Loucy (cell line): ENCODE data around the gene NR1H2.

ENCODE experiments used
- H2AFZ ChIP-seq: fragments of 200-600 bp; sonication (generic); 2 replicates; pipeline ENCODE4 v1.6.0; 2016; ENCODE audit warnings: antibody characterized with exemption, mild to moderate bottlenecking, low read length, moderate library complexity
- H3F3A ChIP-seq: fragments of 200-600 bp; 2 replicates; pipeline ENCODE4 v1.6.0; 2016; ENCODE audit warnings: antibody characterized with exemption, low read depth, mild to moderate bottlenecking
- H3K27me3 ChIP-seq: fragments of 200-600 bp; sonication (generic); 2 replicates; pipeline ENCODE4 v1.6.1; 2014; ENCODE audit warnings: low read length, mild to moderate bottlenecking; ENCODE audit not compliant: insufficient read depth, poor library complexity, severe bottlenecking
- H3K36me3 ChIP-seq: fragments of 200-600 bp; sonication (generic); 2 replicates; pipeline ENCODE4 v1.6.1; 2016; ENCODE audit warnings: low read length; ENCODE audit not compliant: insufficient read depth
- H3K4me1 ChIP-seq: fragments of 200-600 bp; sonication (generic); 2 replicates; pipeline ENCODE4 v1.5.1; 2014; ENCODE audit warnings: low read length, mild to moderate bottlenecking; ENCODE audit not compliant: insufficient read depth, poor library complexity, severe bottlenecking
- H3K4me2 ChIP-seq: fragments of 200-600 bp; sonication (generic); 2 replicates; pipeline ENCODE4 v1.6.0; 2014; ENCODE audit warnings: antibody characterized with exemption, low read length, low read depth, mild to moderate bottlenecking; ENCODE audit not compliant: poor library complexity, severe bottlenecking
- H3K4me3 ChIP-seq: fragments of 200-600 bp; sonication (generic); 2 replicates; pipeline ENCODE4 v1.5.1; 2014; ENCODE audit warnings: low read length, mild to moderate bottlenecking, mixed read lengths; ENCODE audit not compliant: poor library complexity, severe bottlenecking
- H3K79me2 ChIP-seq: fragments of 200-600 bp; sonication (generic); 2 replicates; pipeline ENCODE4 v1.6.1; 2014; ENCODE audit warnings: low read length; ENCODE audit not compliant: insufficient read depth
- H3K9ac ChIP-seq: fragments of 200-600 bp; sonication (generic); 2 replicates; pipeline ENCODE4 v1.6.0; 2014; ENCODE audit warnings: mild to moderate bottlenecking, low read depth, low read length, moderate library complexity; ENCODE audit not compliant: poor library complexity, severe bottlenecking
- H3K9me2 ChIP-seq: fragments of 200-600 bp; sonication (generic); replicated peaks from 2 replicates; pipeline ENCODE4 v1.6.1; 2016; ENCODE audit warnings: low read depth, low read length, mixed read lengths
- H3K9me3 ChIP-seq: fragments of 200-600 bp; sonication (generic); 2 replicates; pipeline ENCODE4 v1.6.1; 2014; ENCODE audit warnings: mild to moderate bottlenecking, antibody characterized with exemption, low read length, low read depth; ENCODE audit not compliant: insufficient read depth
- H4K20me1 ChIP-seq: fragments of 200-600 bp; sonication (generic); 2 replicates; pipeline ENCODE4 v1.6.0; 2014; ENCODE audit warnings: antibody characterized with exemption, low read length, mild to moderate bottlenecking; ENCODE audit not compliant: insufficient read depth, poor library complexity, severe bottlenecking
- CTCF ChIP-seq: fragments of 200-600 bp; sonication (generic); conservative IDR thresholded peaks from 2 replicates; pipeline ENCODE4 v1.5.1; 2014; ENCODE audit warnings: mild to moderate bottlenecking, antibody characterized with exemption, low read length
- EZH2phosphoT487 ChIP-seq: fragments of 200-600 bp; IDR thresholded peaks from 2 replicates; pipeline ENCODE4 v1.6.1; 2018; ENCODE audit warnings: antibody characterized with exemption, mild to moderate bottlenecking, moderate library complexity, borderline replicate concordance

Gene NR1H2

DNA sequence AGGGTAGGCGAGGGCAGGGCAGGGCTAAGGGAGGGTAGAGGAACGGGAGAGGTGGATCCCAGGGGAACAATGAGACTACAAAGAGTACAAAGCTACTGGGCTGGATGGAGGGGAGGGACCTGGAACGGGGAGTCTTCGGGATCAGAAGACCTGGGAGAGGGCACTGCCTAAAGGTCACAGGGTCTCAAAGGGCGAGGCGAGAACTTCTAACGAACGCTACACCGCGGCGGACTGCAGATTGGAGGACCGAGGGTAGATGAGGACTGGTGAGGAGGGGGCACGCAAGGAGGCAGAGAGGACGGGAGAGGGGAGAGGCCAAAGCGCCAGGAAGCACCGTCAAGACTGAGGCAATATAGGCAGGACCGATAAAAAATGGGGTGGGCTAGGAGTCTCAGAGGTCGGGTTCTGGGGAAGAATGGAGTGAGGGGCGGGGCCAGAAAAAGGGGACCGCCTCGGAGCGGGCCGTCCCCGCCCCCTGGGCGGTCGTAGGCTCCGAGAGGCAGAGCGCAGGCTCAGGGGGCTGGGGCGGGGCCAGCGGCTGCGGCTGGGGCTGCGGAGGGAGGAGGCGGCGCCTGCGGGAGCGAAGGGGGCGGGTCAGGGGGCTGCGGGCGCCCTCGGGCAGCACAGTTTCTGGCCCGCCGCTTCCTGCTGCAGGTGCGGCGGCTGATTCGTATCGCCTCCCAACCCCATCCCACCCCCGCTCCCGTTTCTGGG is 45.7 kb upstream of the NR1H2 start:
- Histone ChIP-seq H3F3A (no peaks in the 10 kb centered on the region), H3K27me3 (no peaks in the 10 kb centered on the region), H3K4me2 (peak overlapping the region; percentile 70), H3K9me2 (no peaks in the 10 kb centered on the region), H3K9me3 (no peaks in the 10 kb centered on the region), H3K4me3 (peak overlapping the region; percentile 70), H3K79me2 (no peaks in the 10 kb centered on the region), H3K36me3 (no peaks in the 10 kb centered on the region), H2AFZ (peak overlapping the region; percentile 76; the same call in 1 of the 2 replicates), H3K4me1 (no peaks in the 10 kb centered on the region), H4K20me1 (no peaks in the 10 kb centered on the region), H3K9ac (peak overlapping the region; percentile 43)
- TF ChIP-seq EZH2phosphoT487 (no peak), CTCF (no peak)

- H3F3A ChIP-seq: no peaks in the 10 kb centered on the region
- H3K9me3 ChIP-seq: no peaks in the 10 kb centered on the region
- H3K79me2 ChIP-seq: no peaks in the 10 kb centered on the region
- H3K9ac ChIP-seq: peak overlapping the region; percentile 43
- no peaks in the 10 kb centered on the region for H3K9me2 ChIP-seq
- no peaks in the 10 kb centered on the region for H3K36me3 ChIP-seq
- H2AFZ ChIP-seq: peak overlapping the region; percentile 76; the same call in 1 of the 2 replicates
- no peaks in the 10 kb centered on the region for H3K27me3 ChIP-seq
- no peaks in the 10 kb centered on the region for H3K4me1 ChIP-seq
- H4K20me1 ChIP-seq: no peaks in the 10 kb centered on the region
- H3K4me2 ChIP-seq: peak overlapping the region; percentile 70
- peak overlapping the region; percentile 70 for H3K4me3 ChIP-seq
- no peak for TF ChIP-seq CTCF
- no peak for TF ChIP-seq EZH2phosphoT487
Measured at GRCh38 chr19:50331221-50331993, 44.9 kb upstream of the NR1H2 start.

- Histone ChIP-seq H3K4me2 (no peak overlapping the region), H3K4me3 (no peak overlapping the region)
Measured at GRCh38 chr19:50331994-50332243, 44.3 kb upstream of the NR1H2 start.

More at GRCh38 chr19:50331994-50332243, 44.3 kb upstream of the NR1H2 start:
- Histone ChIP-seq H3K4me1 (no peaks in the 10 kb centered on the region), H3F3A (no peaks in the 10 kb centered on the region), H3K36me3 (no peaks in the 10 kb centered on the region), H3K9me3 (no peaks in the 10 kb centered on the region), H2AFZ (no peak overlapping the region), H3K27me3 (no peaks in the 10 kb centered on the region), H3K9me2 (no peaks in the 10 kb centered on the region), H3K9ac (no peak overlapping the region), H4K20me1 (no peaks in the 10 kb centered on the region), H3K79me2 (no peaks in the 10 kb centered on the region)
- TF ChIP-seq EZH2phosphoT487 (no peak), CTCF (no peak)
